GM19023 (cell line): Measurements from ENCODE around the gene FOXK2.
"Not testable (repeated sequence)": the region's sequence is repeated elsewhere in the genome, so short reads cannot be mapped to it uniquely, and the experiment has no call there.

Experiments used
- ATAC-seq: cut with Tn5 transposase; IDR thresholded peaks from one replicate; pipeline ENCODE4 v1.9.1; 2021; ENCODE audit warnings: mild to moderate bottlenecking, moderate library complexity; ENCODE audit not compliant: unreplicated experiment

Gene FOXK2

GRCh38 chr17:82528484-82529265 is 9.1 kb downstream of the FOXK2 start:
- no peak for ATAC-seq

- ATAC-seq = no peak
Measured at GRCh38 chr17:82529914-82530300, 10.4 kb downstream of the FOXK2 start.

GRCh38 chr17:82531431-82531881 is 11.9 kb downstream of the FOXK2 start:
- no peak for ATAC-seq

- ATAC-seq = no peak
Measured at GRCh38 chr17:82534401-82534812, 14.9 kb downstream of the FOXK2 start.

GRCh38 chr17:82536512-82537201 is 17.1 kb downstream of the FOXK2 start:
- no peak for ATAC-seq

- not testable (repeated sequence) for ATAC-seq
Measured at GRCh38 chr17:82537228-82537627, 17.7 kb downstream of the FOXK2 start.

- not testable (repeated sequence) for ATAC-seq
Measured at GRCh38 chr17:82539076-82539475, 19.5 kb downstream of the FOXK2 start.

- no peak for ATAC-seq
Measured at GRCh38 chr17:82542439-82542838, 22.9 kb downstream of the FOXK2 start.

GRCh38 chr17:82544431-82545070 is 25.0 kb downstream of the FOXK2 start:
- ATAC-seq = no peak

GRCh38 chr17:82545071-82545462 is 25.5 kb downstream of the FOXK2 start:
- no peak for ATAC-seq

GRCh38 chr17:82547981-82548380 is 28.4 kb downstream of the FOXK2 start:
- ATAC-seq = no peak

GRCh38 chr17:82548681-82549303 is 29.3 kb downstream of the FOXK2 start:
- ATAC-seq = no peak

- ATAC-seq = peak; percentile 70
Measured at GRCh38 chr17:82551779-82552457, 32.4 kb downstream of the FOXK2 start.

GRCh38 chr17:82552580-82552979 is 33.0 kb downstream of the FOXK2 start:
- ATAC-seq = no peak

GRCh38 chr17:82553210-82553930 is 33.8 kb downstream of the FOXK2 start:
- ATAC-seq = no peak

- not testable (repeated sequence) for ATAC-seq
Measured at GRCh38 chr17:82557510-82557909, 38.0 kb downstream of the FOXK2 start.

- no peak for ATAC-seq
Measured at GRCh38 chr17:82559566-82560251, 40.2 kb downstream of the FOXK2 start.

GRCh38 chr17:82560252-82560642 is 40.7 kb downstream of the FOXK2 start:
- no peak for ATAC-seq

- no peak for ATAC-seq
Measured at GRCh38 chr17:82560802-82561428, 41.4 kb downstream of the FOXK2 start.
